ENCODE data around the gene CMTM3. TPM values are rescaled to one million over a fixed set of nuclear protein-coding genes. Genes with fewer than 3 reads are reported as not detected.

The CMTM3 gene
- total and polyA plus RNA-seq, 4 donors, result 1.6 to 12.2 (median 4.6) TPM

GRCh38 chr16:66569131-66569530 lies 35.4 kb upstream of the CMTM3 start:
- H3K9ac ChIP-seq (ENCODE audit: low read depth in 1 of 2, low read length in 2 of 2), result no peak overlapping the region

GRCh38 chr16:66569827-66570405 lies 34.6 kb upstream of the CMTM3 start:
- Histone ChIP-seq H3K27ac (ENCODE audit: low read depth in 1 of 2, low read length in 2 of 2) (no peak overlapping the region), H3K4me1 (ENCODE audit: control insufficient read depth in 4 of 4, insufficient read depth in 4 of 4, low read length in 3 of 4) (peaks cover 0 to 1% (median 0%) of the 10 kb centered on the region in 4 donors), H3K9me3 (ENCODE audit: control insufficient read depth in 4 of 4, low read length in 3 of 4) (no peaks in the 10 kb centered on the region), H3K9ac (ENCODE audit: low read depth in 1 of 2, low read length in 2 of 2) (no peak overlapping the region), H3K27me3 (ENCODE audit: control insufficient read depth in 4 of 4, insufficient read depth in 4 of 4, low read length in 3 of 4) (no peaks in the 10 kb centered on the region), H3K36me3 (ENCODE audit: control insufficient read depth in 4 of 4, insufficient read depth in 3 of 4, low read depth in 1 of 4, low read length in 3 of 4) (peaks cover 0 to 6% (median 0%) of the 10 kb centered on the region in 4 donors), H3K4me3 (ENCODE audit: low read depth in 1 of 3, low read length in 3 of 3) (no peak overlapping the region)
- no peak for DNase-seq (ENCODE audit: low spot score)
- WGBS, result 82% methylated on average over 3 of the region's 3 CpGs
- no peak for TF ChIP-seq GABPA (IDR thresholded peaks at IDR 0.05 in 1 of 2, conservative IDR thresholded peaks at IDR 0.05 in 1 of 2)
- no peak for TF ChIP-seq RXRA (IDR thresholded peaks at IDR 0.05)
- TF ChIP-seq SP1 (IDR thresholded peaks at IDR 0.05), result no peak
- no peak for TF ChIP-seq HNF4G (IDR thresholded peaks at IDR 0.05)
- no peak for TF ChIP-seq YY1 (IDR thresholded peaks at IDR 0.05)
- TF ChIP-seq FOXA2 (IDR thresholded peaks at IDR 0.05), result no peak
- no peak for TF ChIP-seq MAX (IDR thresholded peaks at IDR 0.05)
- no peak for TF ChIP-seq NR2F2 (IDR thresholded peaks at IDR 0.05)

More at GRCh38 chr16:66569131-66569530, 35.4 kb upstream of the CMTM3 start:
- 100% methylated on average over 1 of the region's 1 CpG for WGBS
- peaks cover 0 to 6% (median 0%) of the 10 kb centered on the region in 4 donors for H3K36me3 ChIP-seq (ENCODE audit: control insufficient read depth in 4 of 4, insufficient read depth in 3 of 4, low read depth in 1 of 4, low read length in 3 of 4)
- H3K27me3 ChIP-seq (ENCODE audit: control insufficient read depth in 4 of 4, insufficient read depth in 4 of 4, low read length in 3 of 4), result no peaks in the 10 kb centered on the region
- TF ChIP-seq ZBTB33 (IDR thresholded peaks at IDR 0.05) (no peak), MAX (IDR thresholded peaks at IDR 0.05) (no peak)
- H3K4me3 ChIP-seq (ENCODE audit: low read depth in 1 of 3, low read length in 3 of 3), result no peak overlapping the region
- H3K9me3 ChIP-seq (ENCODE audit: control insufficient read depth in 4 of 4, low read length in 3 of 4), result no peaks in the 10 kb centered on the region
- H3K4me1 ChIP-seq (ENCODE audit: control insufficient read depth in 4 of 4, insufficient read depth in 4 of 4, low read length in 3 of 4), result peaks cover 0 to 1% (median 0%) of the 10 kb centered on the region in 4 donors
- no peak for DNase-seq (ENCODE audit: low spot score)
- H3K27ac ChIP-seq (ENCODE audit: low read depth in 1 of 2, low read length in 2 of 2), result no peak overlapping the region

GRCh38 chr16:66572356-66572755 lies 32.1 kb upstream of the CMTM3 start:
- H3K4me3 ChIP-seq (ENCODE audit: low read depth in 1 of 3, low read length in 3 of 3), result no peak overlapping the region
- H3K9me3 ChIP-seq (ENCODE audit: control insufficient read depth in 4 of 4, low read length in 3 of 4), result no peaks in the 10 kb centered on the region
- no peak for DNase-seq (ENCODE audit: low spot score)
- no peak overlapping the region for H3K9ac ChIP-seq (ENCODE audit: low read depth in 1 of 2, low read length in 2 of 2)
- WGBS, result 72% methylated on average over 2 of the region's 2 CpGs
- no peaks in the 10 kb centered on the region for H3K36me3 ChIP-seq (ENCODE audit: control insufficient read depth in 4 of 4, insufficient read depth in 3 of 4, low read depth in 1 of 4, low read length in 3 of 4)
- H3K27ac ChIP-seq (ENCODE audit: low read depth in 1 of 2, low read length in 2 of 2), result no peak overlapping the region
- no peaks in the 10 kb centered on the region for H3K27me3 ChIP-seq (ENCODE audit: control insufficient read depth in 4 of 4, insufficient read depth in 4 of 4, low read length in 3 of 4)
- no peaks in the 10 kb centered on the region for H3K4me1 ChIP-seq (ENCODE audit: control insufficient read depth in 4 of 4, insufficient read depth in 4 of 4, low read length in 3 of 4)
- no peak for TF ChIP-seq TAF1 (conservative IDR thresholded peaks at IDR 0.05)
- TF ChIP-seq NR2F2 (IDR thresholded peaks at IDR 0.05), result no peak
- no peak for TF ChIP-seq CTCF (IDR thresholded peaks at IDR 0.05; ENCODE audit: low read depth, low read length, missing input control)
- no peak for TF ChIP-seq ATF3 (IDR thresholded peaks at IDR 0.05)
- TF ChIP-seq EGR1 (IDR thresholded peaks at IDR 0.05; ENCODE audit: low read depth in 2 of 2), result no peak
- no peak for TF ChIP-seq SP1 (IDR thresholded peaks at IDR 0.05)
- no peak for TF ChIP-seq MAX (IDR thresholded peaks at IDR 0.05)
- TF ChIP-seq REST (IDR thresholded peaks at IDR 0.05), result no peak
- no peak for TF ChIP-seq RXRA (IDR thresholded peaks at IDR 0.05)
- TF ChIP-seq HNF4G (IDR thresholded peaks at IDR 0.05), result no peak
- TF ChIP-seq JUND (IDR thresholded peaks at IDR 0.05), result no peak
- TF ChIP-seq FOXA1 (IDR thresholded peaks at IDR 0.05), result no peak
- TF ChIP-seq ZBTB33 (IDR thresholded peaks at IDR 0.05), result no peak
- TF ChIP-seq FOXA2 (IDR thresholded peaks at IDR 0.05), result no peak

All from liver (tissue), 9 donors.